HepG2 (cell line): Measurements from ENCODE around the gene CEP131. TPM values are rescaled to one million over a fixed set of nuclear protein-coding genes. Genes with fewer than 3 reads are reported as not detected.

Experiments used
- ARHGAP35 ChIP-seq: sonication (generic); formaldehyde crosslinking; IDR thresholded peaks from 2 replicates; pipeline ENCODE4 v1.9.0; 2022; ENCODE audit warnings: mild to moderate bottlenecking, inconsistent platforms, moderate library complexity, missing genetic modification reagents, borderline replicate concordance
- BORCS8-MEF2B ChIP-seq: sonication (generic); formaldehyde crosslinking; IDR thresholded peaks from 2 replicates; pipeline ENCODE4 v1.8.0; 2022; ENCODE audit warnings: mild to moderate bottlenecking, missing genetic modification reagents
- FOXO1 ChIP-seq: sonication (generic); formaldehyde crosslinking; IDR thresholded peaks from 2 replicates; pipeline ENCODE4 v1.4.0; 2020; ENCODE audit warnings: missing genetic modification reagents
- KLF6 ChIP-seq: IDR thresholded peaks from 2 replicates; pipeline ENCODE4 v1.8.0; 2016; ENCODE audit warnings: missing biosample characterization, missing genetic modification reagents
- RBAK ChIP-seq: sonication (generic); formaldehyde crosslinking; IDR thresholded peaks from 2 replicates; pipeline ENCODE4 v1.5.1; 2020; ENCODE audit warnings: mild to moderate bottlenecking, missing genetic modification reagents
- RFX5 ChIP-seq: IDR thresholded peaks from 2 replicates; pipeline ENCODE4 v1.6.1; 2011; ENCODE audit warnings: low read depth, low read length, improper control_type of control experiment
- SRSF1 ChIP-seq: fragments of 200-400 bp; formaldehyde crosslinking; optimal IDR thresholded peaks from 2 replicates; pipeline ENCODE3; 2017; ENCODE audit warnings: mild to moderate bottlenecking, low read depth, low read length, moderate library complexity
- TOPORS ChIP-seq: sonication (generic); formaldehyde crosslinking; IDR thresholded peaks from 2 replicates; pipeline ENCODE4 v1.8.0; 2023; ENCODE audit warnings: mild to moderate bottlenecking, missing genetic modification reagents
- TRIM24 ChIP-seq: sonication (generic); formaldehyde crosslinking; IDR thresholded peaks from 2 replicates; pipeline ENCODE4 v1.8.0; 2022; ENCODE audit warnings: mild to moderate bottlenecking, missing genetic modification reagents
- XRCC5 ChIP-seq: fragments of 200-400 bp; formaldehyde crosslinking; optimal IDR thresholded peaks from 2 replicates; pipeline ENCODE3; 2017; ENCODE audit warnings: mild to moderate bottlenecking, low read length
- ZNF737 ChIP-seq: sonication (generic); formaldehyde crosslinking; IDR thresholded peaks from 2 replicates; pipeline ENCODE4 v1.5.0; 2020; ENCODE audit warnings: missing genetic modification reagents, mild to moderate bottlenecking, borderline replicate concordance
- ZNF775 ChIP-seq: sonication (generic); formaldehyde crosslinking; IDR thresholded peaks from 2 replicates; pipeline ENCODE4 v1.4.0; 2020; ENCODE audit warnings: missing genetic modification reagents, mild to moderate bottlenecking, moderate library complexity, borderline replicate concordance
- ZNF850 ChIP-seq: sonication (generic); formaldehyde crosslinking; conservative IDR thresholded peaks from 2 replicates; pipeline ENCODE4 v1.9.0; 2021; ENCODE audit warnings: mild to moderate bottlenecking, missing genetic modification reagents
- polyA plus RNA-seq, 8 experiments: library from polyadenylated mRNA; depleted of rRNA in 3 of 8; stranded (reverse) in 7 of 8; unstranded in 1 of 8; fragments of >200 nt; fragmentation: Illumina TruSeq in 4 of 8; extraction: Trizol in 4 of 8; gene quantifications; 2 replicates each; pipeline versions ENCODE4 v1.2.1 to v1.2.3, GENCODE V29; 2011 to 2016; ENCODE audit warnings: low read depth in 4 of 8, missing spikeins in 1 of 8, mixed read lengths in 1 of 8; ENCODE audit not compliant: insufficient read depth in 1 of 8
- total RNA-seq, 5 experiments: library from RNA; depleted of rRNA; stranded (reverse); fragments of >200 nt; fragmentation: Illumina TruSeq; extraction: Trizol; gene quantifications; 2 replicates each; pipeline ENCODE4 v1.2.3, GENCODE V29; 2016; ENCODE audit warnings: low read depth in 1 of 5
- TF ChIP-seq, protein P1 (sequence below), 2 experiments: sonication (generic) in 1 of 2; formaldehyde crosslinking in 1 of 2; IDR thresholded peaks; 2 replicates each; pipeline versions ENCODE4 v1.6.1 to v1.9.0; 2014 to 2022; ENCODE audit warnings: antibody characterized with exemption in 1 of 2, borderline replicate concordance in 1 of 2, inconsistent platforms in 1 of 2, low read depth in 1 of 2, missing genetic modification reagents in 1 of 2
- TF ChIP-seq, protein P2 (sequence below): sonication (generic); formaldehyde crosslinking; IDR thresholded peaks from 2 replicates; pipeline ENCODE4 v1.4.0; 2020; ENCODE audit warnings: mild to moderate bottlenecking, missing genetic modification reagents
- TF ChIP-seq, protein P3 (sequence below): sonication (generic); formaldehyde crosslinking; IDR thresholded peaks from 2 replicates; pipeline ENCODE4 v1.5.1; 2020; ENCODE audit warnings: mild to moderate bottlenecking, missing genetic modification reagents, moderate library complexity
- TF ChIP-seq, protein P4 (sequence below): IDR thresholded peaks from 2 replicates; pipeline ENCODE4 v1.6.1; 2016; ENCODE audit warnings: missing compliant biosample characterization, missing genetic modification reagents, borderline replicate concordance

Gene CEP131
- total and polyA plus RNA-seq, 2 of the 13 experiments (the other 11 are each of a cell fraction or from before 2014, with no cell fraction given), result 5.0 to 16.8 TPM

DNA sequence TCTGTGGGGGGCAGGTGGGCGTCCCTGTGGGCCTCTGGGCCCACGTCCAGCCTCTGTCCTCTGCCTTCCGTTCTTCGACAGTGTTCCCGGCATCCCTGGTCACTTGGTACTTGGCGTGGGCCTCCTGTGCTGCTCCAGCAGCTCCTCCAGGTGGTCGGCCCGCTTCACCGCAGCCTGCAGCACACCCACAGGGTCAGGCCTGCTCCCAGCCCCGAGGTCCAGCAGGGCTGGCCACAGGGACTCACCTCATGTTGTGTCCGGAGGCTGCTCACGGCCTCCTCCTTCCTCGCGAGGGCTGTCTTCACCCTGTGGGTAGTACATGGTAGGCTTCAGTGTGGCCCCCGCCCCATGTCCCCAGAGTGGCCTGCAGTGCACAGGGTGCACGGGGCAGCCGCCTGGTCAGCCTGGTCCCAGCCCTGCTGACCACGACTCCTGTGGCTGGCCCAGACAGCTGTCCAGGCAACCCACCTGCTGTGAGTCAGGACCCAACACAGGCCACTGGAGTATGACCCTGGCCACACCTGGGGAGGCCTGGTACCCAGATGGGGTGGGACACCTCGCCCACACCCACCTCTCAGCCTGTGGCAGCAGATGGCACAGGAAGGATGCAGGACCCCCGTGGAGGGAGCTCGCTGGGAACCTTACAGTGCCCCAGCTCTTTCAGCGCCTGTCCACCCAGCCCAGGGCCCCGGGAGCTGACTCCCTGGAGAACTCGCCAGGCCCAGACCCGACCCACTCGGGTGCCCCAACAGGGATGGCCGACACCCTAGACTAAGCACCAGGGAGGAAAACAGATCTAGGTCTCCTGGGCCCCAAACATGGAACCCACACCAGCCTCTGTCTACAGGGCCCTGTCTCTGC is 32.9 kb downstream of the CEP131 start (continued):
- TF ChIP-seq, protein P1, sequence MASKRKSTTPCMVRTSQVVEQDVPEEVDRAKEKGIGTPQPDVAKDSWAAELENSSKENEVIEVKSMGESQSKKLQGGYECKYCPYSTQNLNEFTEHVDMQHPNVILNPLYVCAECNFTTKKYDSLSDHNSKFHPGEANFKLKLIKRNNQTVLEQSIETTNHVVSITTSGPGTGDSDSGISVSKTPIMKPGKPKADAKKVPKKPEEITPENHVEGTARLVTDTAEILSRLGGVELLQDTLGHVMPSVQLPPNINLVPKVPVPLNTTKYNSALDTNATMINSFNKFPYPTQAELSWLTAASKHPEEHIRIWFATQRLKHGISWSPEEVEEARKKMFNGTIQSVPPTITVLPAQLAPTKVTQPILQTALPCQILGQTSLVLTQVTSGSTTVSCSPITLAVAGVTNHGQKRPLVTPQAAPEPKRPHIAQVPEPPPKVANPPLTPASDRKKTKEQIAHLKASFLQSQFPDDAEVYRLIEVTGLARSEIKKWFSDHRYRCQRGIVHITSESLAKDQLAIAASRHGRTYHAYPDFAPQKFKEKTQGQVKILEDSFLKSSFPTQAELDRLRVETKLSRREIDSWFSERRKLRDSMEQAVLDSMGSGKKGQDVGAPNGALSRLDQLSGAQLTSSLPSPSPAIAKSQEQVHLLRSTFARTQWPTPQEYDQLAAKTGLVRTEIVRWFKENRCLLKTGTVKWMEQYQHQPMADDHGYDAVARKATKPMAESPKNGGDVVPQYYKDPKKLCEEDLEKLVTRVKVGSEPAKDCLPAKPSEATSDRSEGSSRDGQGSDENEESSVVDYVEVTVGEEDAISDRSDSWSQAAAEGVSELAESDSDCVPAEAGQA (IDR thresholded peaks at IDR 0.05; ENCODE audit: low read depth), result no peak
- TF ChIP-seq, protein P1 (CRISPR knock-in tag; IDR thresholded peaks at IDR 0.05; ENCODE audit: borderline replicate concordance), result no peak
- TF ChIP-seq RBAK (CRISPR knock-in tag) (no peak), XRCC5 (peak; percentile 45), FOXO1 (CRISPR knock-in tag) (0 out of 2 replicates have a peak, but pooled peaks have one; percentile 25), ZNF850 (CRISPR knock-in tag) (no peak), TRIM24 (CRISPR knock-in tag) (no peak), KLF6 (CRISPR knock-in tag) (no peak), ARHGAP35 (CRISPR knock-in tag) (no peak), ZNF737 (CRISPR knock-in tag) (no peak), RFX5 (no peak), SRSF1 (no peak), ZNF775 (CRISPR knock-in tag) (no peak), TOPORS (no peak), BORCS8-MEF2B (CRISPR knock-in tag) (no peak; the same call in 1 of the 2 replicates)
- TF ChIP-seq, protein P2, sequence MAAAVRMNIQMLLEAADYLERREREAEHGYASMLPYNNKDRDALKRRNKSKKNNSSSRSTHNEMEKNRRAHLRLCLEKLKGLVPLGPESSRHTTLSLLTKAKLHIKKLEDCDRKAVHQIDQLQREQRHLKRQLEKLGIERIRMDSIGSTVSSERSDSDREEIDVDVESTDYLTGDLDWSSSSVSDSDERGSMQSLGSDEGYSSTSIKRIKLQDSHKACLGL (CRISPR knock-in tag), result no peak
- TF ChIP-seq, protein P3, sequence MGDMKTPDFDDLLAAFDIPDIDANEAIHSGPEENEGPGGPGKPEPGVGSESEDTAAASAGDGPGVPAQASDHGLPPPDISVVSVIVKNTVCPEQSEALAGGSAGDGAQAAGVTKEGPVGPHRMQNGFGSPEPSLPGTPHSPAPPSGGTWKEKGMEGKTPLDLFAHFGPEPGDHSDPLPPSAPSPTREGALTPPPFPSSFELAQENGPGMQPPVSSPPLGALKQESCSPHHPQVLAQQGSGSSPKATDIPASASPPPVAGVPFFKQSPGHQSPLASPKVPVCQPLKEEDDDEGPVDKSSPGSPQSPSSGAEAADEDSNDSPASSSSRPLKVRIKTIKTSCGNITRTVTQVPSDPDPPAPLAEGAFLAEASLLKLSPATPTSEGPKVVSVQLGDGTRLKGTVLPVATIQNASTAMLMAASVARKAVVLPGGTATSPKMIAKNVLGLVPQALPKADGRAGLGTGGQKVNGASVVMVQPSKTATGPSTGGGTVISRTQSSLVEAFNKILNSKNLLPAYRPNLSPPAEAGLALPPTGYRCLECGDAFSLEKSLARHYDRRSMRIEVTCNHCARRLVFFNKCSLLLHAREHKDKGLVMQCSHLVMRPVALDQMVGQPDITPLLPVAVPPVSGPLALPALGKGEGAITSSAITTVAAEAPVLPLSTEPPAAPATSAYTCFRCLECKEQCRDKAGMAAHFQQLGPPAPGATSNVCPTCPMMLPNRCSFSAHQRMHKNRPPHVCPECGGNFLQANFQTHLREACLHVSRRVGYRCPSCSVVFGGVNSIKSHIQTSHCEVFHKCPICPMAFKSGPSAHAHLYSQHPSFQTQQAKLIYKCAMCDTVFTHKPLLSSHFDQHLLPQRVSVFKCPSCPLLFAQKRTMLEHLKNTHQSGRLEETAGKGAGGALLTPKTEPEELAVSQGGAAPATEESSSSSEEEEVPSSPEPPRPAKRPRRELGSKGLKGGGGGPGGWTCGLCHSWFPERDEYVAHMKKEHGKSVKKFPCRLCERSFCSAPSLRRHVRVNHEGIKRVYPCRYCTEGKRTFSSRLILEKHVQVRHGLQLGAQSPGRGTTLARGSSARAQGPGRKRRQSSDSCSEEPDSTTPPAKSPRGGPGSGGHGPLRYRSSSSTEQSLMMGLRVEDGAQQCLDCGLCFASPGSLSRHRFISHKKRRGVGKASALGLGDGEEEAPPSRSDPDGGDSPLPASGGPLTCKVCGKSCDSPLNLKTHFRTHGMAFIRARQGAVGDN (CRISPR knock-in tag), result peak; percentile 55
- TF ChIP-seq, protein P4, sequence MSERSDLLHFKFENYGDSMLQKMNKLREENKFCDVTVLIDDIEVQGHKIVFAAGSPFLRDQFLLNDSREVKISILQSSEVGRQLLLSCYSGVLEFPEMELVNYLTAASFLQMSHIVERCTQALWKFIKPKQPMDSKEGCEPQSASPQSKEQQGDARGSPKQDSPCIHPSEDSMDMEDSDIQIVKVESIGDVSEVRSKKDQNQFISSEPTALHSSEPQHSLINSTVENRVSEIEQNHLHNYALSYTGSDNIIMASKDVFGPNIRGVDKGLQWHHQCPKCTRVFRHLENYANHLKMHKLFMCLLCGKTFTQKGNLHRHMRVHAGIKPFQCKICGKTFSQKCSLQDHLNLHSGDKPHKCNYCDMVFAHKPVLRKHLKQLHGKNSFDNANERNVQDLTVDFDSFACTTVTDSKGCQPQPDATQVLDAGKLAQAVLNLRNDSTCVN (CRISPR knock-in tag), result no peak
